CD4-positive, alpha-beta T cell (primary cell): Measurements from ENCODE around the gene NAV2. TPM values are rescaled to one million over a fixed set of nuclear protein-coding genes. Genes with fewer than 3 reads are reported as not detected.

Source experiments
- ATAC-seq: fragments of 200-7000 bp; cut with Tn5 transposase; one replicate; pipeline ENCODE4 v1.10.0; 2022; ENCODE audit warnings: mild to moderate bottlenecking; ENCODE audit not compliant: poor library complexity
- CTCF ChIA-PET: fragments of 350-600 bp; sonication (Branson Sonifier 250); formaldehyde crosslinking; loops from one replicate; lab custom pipeline; 2021; ENCODE audit warnings: antibody characterized with exemption, inconsistent platforms; lab: Charles Lee
- POLR2A ChIA-PET: fragments of 350-600 bp; sonication (Branson Sonifier 250); formaldehyde crosslinking; loops from one replicate; lab custom pipeline; 2021; ENCODE audit warnings: antibody characterized with exemption, inconsistent platforms; lab: Charles Lee
- DNase-seq, 14 experiments: peaks; one replicate each; pipeline ENCODE4 v3.0.0-alpha.2; 2013 to 2020; ENCODE audit warnings: mixed read lengths in 2 of 14
- H3K27ac ChIP-seq, 2 donors: one replicate each; pipeline versions ENCODE4 v1.5.1 to v1.7.0; 2013; ENCODE audit warnings: low read length in 2 of 2, low read depth in 1 of 2, mild to moderate bottlenecking in 1 of 2
- H3K27me3 ChIP-seq, 2 experiments: 1 replicate in 1 of 2; 2 replicates in 1 of 2; pipeline versions ENCODE4 v1.6.1 to v1.7.0; 2013; ENCODE audit warnings: low read length in 2 of 2, control low read depth in 1 of 2, mild to moderate bottlenecking in 1 of 2, moderate library complexity in 1 of 2; ENCODE audit not compliant: insufficient read depth in 2 of 2, control insufficient read depth in 1 of 2
- H3K36me3 ChIP-seq: one replicate; pipeline ENCODE4 v1.6.1; 2013; ENCODE audit warnings: low read length, control low read depth; ENCODE audit not compliant: insufficient read depth
- H3K4me1 ChIP-seq: one replicate; pipeline ENCODE4 v1.6.1; 2013; ENCODE audit warnings: low read length, control low read depth; ENCODE audit not compliant: insufficient read depth
- H3K4me3 ChIP-seq: one replicate; pipeline ENCODE4 v1.5.1; 2013; ENCODE audit warnings: mild to moderate bottlenecking, low read length, moderate library complexity
- H3K9me3 ChIP-seq, 2 experiments: 1 replicate in 1 of 2; 2 replicates in 1 of 2; pipeline versions ENCODE4 v1.6.1 to v1.7.0; 2013; ENCODE audit warnings: low read length in 2 of 2, mild to moderate bottlenecking in 2 of 2, control low read depth in 1 of 2, moderate library complexity in 1 of 2; ENCODE audit not compliant: control insufficient read depth in 1 of 2, insufficient read depth in 1 of 2
- H3K27ac Mint-ChIP-seq: one replicate; pipeline ENCODE4 v1.8.0; 2020; ENCODE audit warnings: mixed read lengths
- H3K27me3 Mint-ChIP-seq: one replicate; pipeline ENCODE4 v1.8.0; 2021; ENCODE audit warnings: mixed read lengths
- H3K36me3 Mint-ChIP-seq: one replicate; pipeline ENCODE4 v1.8.0; 2021; ENCODE audit warnings: low read depth, mixed read lengths
- H3K4me1 Mint-ChIP-seq: one replicate; pipeline ENCODE4 v1.8.0; 2021; ENCODE audit warnings: low read depth, mixed read lengths
- H3K4me3 Mint-ChIP-seq: one replicate; pipeline ENCODE4 v1.8.0; 2020; ENCODE audit warnings: mild to moderate bottlenecking, mixed read lengths
- H3K9me3 Mint-ChIP-seq: one replicate; pipeline ENCODE4 v1.8.0; 2020; ENCODE audit warnings: mixed read lengths
- intact Hi-C, 2 experiments: fragments of 100-400 bp; cut with DNase I in 1 of 2; cut with micrococcal nuclease in 1 of 2; formaldehyde crosslinking; loops; one replicate each; pipeline versions ENCODE4 v1.15.1 to v1.9.0; 2023 to 2025; cut with DNase I, micrococcal nuclease
- total RNA-seq, 174 experiments: library from RNA in 2 of 174; stranded (reverse) in 2 of 174; gene quantifications; one replicate each; pipeline ENCODE4 v1.2.3 and lab custom pipeline; 2021 to 2026
- TF ChIP-seq, protein P1 (sequence below): fragments of 200-600 bp; IDR thresholded peaks from one replicate; pipeline ENCODE4 v1.8.0; 2022; ENCODE audit warnings: antibody characterized with exemption, mild to moderate bottlenecking

The NAV2 gene
- total RNA-seq, 2 experiments from 2014 or later, result 0.55 to 0.64 TPM

DNA sequence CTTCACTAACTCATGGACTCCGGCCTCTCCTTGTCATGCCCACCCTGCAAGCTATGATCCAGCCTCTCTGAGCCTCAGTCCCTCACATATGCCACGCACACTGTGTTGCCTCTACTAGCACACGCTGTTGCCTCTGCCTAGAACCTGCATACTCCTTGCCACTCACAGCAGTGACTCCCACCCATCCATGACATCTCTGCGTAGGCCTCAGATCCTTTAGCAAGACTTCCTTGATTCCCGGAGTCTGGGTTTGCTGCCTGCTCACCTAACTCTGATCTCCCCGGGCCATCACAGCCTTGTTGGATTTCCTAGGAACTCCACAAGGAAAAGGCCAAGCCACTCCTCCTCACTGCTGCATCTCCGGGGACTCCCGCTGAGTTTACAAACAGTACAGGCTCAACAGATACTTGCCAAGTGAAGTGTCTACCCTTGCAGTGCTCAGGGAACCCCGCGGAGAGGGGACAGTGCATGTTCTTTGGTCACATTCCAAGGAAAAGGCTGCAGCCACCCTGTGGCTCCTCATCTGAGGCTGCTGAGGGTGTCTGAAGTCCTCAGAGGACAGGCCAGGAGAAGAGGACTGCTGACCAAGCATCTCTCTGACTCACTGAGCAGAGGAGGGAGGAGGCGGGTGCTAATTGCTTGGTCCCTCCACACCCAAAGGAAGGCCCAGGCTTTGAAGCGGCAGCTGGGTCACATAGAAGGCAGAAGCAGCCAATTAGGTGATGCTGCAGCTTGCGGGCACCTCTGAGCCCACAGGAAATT lies 42.4 kb upstream of the NAV2 start:
- peaks cover 0 to 2% of the 10 kb centered on the region in 2 experiments for H3K27me3 ChIP-seq
- CTCF ChIA-PET, result no interaction called here

DNA sequence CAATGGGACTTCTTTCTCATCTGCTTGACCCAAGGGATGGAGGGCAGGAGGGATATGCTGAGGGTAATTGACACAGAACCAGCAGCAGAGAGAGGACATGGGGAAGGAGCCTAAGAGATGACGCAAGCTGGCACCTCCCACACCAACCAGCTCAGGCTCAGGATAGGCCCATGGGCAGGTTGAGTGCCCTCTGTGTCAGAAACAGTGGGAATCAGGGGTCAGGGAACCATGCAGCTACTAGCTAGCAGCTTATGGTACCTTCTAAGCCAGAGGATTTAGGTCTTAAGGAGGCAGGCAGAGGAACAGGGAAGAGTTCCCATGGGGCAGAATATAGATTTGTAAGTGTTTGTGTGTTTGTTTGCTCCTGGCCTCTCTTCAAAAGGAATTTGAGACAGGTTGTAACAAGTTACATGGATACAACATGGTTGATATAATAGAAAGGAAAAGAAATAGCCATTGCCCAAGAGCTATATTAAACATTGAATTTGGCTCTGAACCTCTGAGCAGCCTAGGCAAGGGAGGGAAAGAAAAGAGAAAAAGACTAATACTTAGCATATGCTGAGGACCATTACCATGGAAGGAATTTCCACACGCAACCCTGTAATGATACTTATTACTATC lies 39.9 kb upstream of the NAV2 start:
- Mint-ChIP-seq H3K4me3 (no peak overlapping the region), H3K27me3 (peaks cover 7% of the 10 kb centered on the region), H3K27ac (no peak overlapping the region), H3K9me3 (no peaks in the 10 kb centered on the region), H3K4me1 (no peaks in the 10 kb centered on the region), H3K36me3 (no peaks in the 10 kb centered on the region)
- POLR2A ChIA-PET, result no interaction called here
- no peaks in the 10 kb centered on the region for H3K27me3 ChIP-seq
- CTCF ChIA-PET, result no interaction called here
- H3K9me3 ChIP-seq, result no peaks in the 10 kb centered on the region
- H3K4me3 ChIP-seq, result no peak overlapping the region
- TF ChIP-seq, protein P1, sequence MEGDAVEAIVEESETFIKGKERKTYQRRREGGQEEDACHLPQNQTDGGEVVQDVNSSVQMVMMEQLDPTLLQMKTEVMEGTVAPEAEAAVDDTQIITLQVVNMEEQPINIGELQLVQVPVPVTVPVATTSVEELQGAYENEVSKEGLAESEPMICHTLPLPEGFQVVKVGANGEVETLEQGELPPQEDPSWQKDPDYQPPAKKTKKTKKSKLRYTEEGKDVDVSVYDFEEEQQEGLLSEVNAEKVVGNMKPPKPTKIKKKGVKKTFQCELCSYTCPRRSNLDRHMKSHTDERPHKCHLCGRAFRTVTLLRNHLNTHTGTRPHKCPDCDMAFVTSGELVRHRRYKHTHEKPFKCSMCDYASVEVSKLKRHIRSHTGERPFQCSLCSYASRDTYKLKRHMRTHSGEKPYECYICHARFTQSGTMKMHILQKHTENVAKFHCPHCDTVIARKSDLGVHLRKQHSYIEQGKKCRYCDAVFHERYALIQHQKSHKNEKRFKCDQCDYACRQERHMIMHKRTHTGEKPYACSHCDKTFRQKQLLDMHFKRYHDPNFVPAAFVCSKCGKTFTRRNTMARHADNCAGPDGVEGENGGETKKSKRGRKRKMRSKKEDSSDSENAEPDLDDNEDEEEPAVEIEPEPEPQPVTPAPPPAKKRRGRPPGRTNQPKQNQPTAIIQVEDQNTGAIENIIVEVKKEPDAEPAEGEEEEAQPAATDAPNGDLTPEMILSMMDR, result no peak
- intact Hi-C loops, result no loop called here
- H3K36me3 ChIP-seq, result no peaks in the 10 kb centered on the region
- DNase-seq (no peak), ATAC-seq (no peak)
- no peaks in the 10 kb centered on the region for H3K4me1 ChIP-seq
- no peak overlapping the region for H3K27ac ChIP-seq

More for the DNA sequence above, 42.4 kb upstream of the NAV2 start:
- ATAC-seq, result no peak
- Histone ChIP-seq H3K4me1 (no peaks in the 10 kb centered on the region), H3K9me3 (no peaks in the 10 kb centered on the region), H3K27ac (no peak overlapping the region), H3K4me3 (no peak overlapping the region), H3K36me3 (no peaks in the 10 kb centered on the region)
- intact Hi-C loops, result no loop called here
- Mint-ChIP-seq H3K4me3 (no peak overlapping the region), H3K36me3 (no peaks in the 10 kb centered on the region), H3K27ac (no peak overlapping the region), H3K27me3 (peaks cover 11% of the 10 kb centered on the region), H3K4me1 (no peaks in the 10 kb centered on the region), H3K9me3 (no peaks in the 10 kb centered on the region)
- TF ChIP-seq, protein P1, result no peak
- POLR2A ChIA-PET, result no interaction called here
- no peak for DNase-seq

DNA sequence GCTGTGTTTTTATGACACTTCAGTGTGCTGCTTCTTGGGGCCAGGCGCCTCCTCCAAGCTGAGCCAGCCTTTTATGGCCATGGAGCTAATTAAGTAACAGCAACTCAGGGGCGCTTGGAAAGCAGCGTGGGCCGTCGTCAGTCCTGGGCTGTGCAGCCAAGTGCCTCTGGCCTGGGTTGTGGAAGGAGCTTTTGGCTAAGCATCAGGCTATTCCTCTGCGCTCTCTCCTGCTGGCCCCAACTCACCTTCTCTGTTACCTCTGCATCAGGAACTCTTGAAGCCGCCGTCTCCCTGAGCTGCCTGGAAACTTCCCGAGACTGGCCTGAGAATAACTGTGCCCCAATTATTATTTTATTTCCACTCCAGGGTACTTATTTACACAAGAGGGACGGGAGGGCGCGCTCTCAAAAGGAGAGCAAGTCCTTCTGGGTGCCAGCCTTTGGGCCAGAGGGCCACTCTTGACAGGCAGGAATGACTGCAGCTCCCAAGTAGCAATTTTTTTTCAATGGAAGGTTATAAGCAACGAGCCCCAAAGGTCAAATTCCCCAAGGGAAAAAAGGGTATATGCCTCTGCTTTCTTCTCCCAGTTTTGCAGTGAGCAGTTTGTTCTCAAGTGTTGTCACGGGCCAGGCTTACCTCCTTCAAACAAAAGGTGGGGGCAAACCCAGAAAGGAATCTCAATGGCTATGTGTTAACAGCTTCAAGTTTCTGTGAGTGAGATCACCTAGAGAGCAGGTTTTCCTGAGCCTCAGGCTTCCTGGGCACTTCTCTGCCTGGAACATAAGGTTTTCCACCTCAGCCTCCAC lies 38.5 kb upstream of the NAV2 start:
- Histone ChIP-seq H3K9me3 (no peaks in the 10 kb centered on the region), H3K4me1 (no peaks in the 10 kb centered on the region), H3K27me3 (no peaks in the 10 kb centered on the region), H3K27ac (no peak overlapping the region), H3K4me3 (no peak overlapping the region), H3K36me3 (no peaks in the 10 kb centered on the region)
- peaks cover 7% of the 10 kb centered on the region for H3K27me3 Mint-ChIP-seq
- H3K4me1 Mint-ChIP-seq, result no peaks in the 10 kb centered on the region
- no peaks in the 10 kb centered on the region for H3K9me3 Mint-ChIP-seq
- DNase-seq, result no peak
- intact Hi-C loops, result no loop called here
- no peak overlapping the region for H3K27ac Mint-ChIP-seq
- H3K36me3 Mint-ChIP-seq, result no peaks in the 10 kb centered on the region
- TF ChIP-seq, protein P1, result no peak
- POLR2A ChIA-PET, result no interaction called here
- CTCF ChIA-PET, result interaction anchor here (0.5 to 0.7 kb wide), 2 partner anchors 10 to 570 kb away, joined by 3 to 4 read pairs; no protein-coding TSS in a partner anchor
- H3K4me3 Mint-ChIP-seq, result no peak overlapping the region
- ATAC-seq, result no peak
